HG02678 (cell line): ENCODE measurements around the gene CLN5.
"Not testable (repeated sequence)": the region's sequence is repeated elsewhere in the genome, so short reads cannot be mapped to it uniquely, and the experiment has no call there.

Source experiments
- ATAC-seq: cut with Tn5 transposase; IDR thresholded peaks from one replicate; pipeline ENCODE4 v1.9.1; 2021; ENCODE audit warnings: mild to moderate bottlenecking, moderate library complexity; ENCODE audit not compliant: unreplicated experiment

Gene CLN5

DNA sequence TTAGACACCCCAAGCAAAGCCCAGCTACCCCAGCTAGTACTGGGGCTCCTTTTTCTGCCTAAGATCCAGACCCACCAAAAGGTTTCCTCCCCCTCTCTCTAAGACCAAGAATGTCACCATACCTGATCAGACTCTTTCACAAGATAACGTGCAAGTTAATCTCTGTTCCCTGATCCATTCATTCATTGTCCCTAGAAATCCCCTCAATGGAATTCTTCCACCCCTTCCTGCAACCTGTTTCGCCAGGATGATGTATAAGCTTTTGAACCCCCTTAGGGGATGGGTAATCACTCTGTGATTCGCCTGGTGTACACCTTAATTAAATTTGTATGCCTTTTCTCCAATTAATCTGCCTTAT is 17.3 kb upstream of the CLN5 start:
- no peak for ATAC-seq

DNA sequence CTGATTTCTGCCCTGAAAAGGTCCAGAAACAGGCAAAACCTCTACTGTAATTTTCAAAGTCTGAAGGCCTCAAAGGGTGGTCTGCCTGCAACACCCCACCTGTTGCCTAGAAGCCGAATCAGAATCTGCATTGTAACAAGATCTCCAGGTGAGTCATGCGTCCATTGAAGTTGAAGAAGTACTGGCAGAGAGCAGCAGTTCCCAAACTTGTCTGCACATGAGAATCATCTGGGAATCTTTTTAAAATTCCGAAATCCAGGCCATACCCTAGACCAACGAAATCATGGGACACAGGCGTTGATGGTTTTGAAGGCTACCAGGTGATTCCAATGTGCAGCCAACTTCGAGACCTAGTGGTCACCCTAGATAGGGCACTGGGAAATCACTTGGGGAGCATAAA is 16.0 kb upstream of the CLN5 start:
- no peak for ATAC-seq

DNA sequence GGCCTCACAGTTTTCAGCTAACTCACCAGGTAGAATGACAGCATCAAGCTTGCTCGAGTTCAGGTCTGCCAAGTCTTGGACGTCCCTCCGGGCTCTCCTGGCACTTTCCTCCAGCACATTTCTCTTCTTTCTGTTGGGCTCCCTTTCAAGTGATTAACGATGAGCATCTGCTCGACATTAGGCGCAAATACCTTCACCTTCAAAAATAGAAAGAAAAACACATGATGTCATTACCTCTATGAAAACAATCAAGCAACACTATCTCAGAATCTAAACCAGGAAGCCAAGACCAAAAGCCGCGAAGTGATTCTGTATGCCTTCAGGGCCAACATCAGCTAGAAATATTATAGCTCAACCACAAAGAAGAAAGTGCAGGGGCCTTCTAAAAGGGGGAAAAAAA is 15.4 kb upstream of the CLN5 start:
- no peak for ATAC-seq

- ATAC-seq: no peak
These were observed 15.0 kb upstream of the CLN5 start for GRCh38 chr13:76976929-76977328.

DNA sequence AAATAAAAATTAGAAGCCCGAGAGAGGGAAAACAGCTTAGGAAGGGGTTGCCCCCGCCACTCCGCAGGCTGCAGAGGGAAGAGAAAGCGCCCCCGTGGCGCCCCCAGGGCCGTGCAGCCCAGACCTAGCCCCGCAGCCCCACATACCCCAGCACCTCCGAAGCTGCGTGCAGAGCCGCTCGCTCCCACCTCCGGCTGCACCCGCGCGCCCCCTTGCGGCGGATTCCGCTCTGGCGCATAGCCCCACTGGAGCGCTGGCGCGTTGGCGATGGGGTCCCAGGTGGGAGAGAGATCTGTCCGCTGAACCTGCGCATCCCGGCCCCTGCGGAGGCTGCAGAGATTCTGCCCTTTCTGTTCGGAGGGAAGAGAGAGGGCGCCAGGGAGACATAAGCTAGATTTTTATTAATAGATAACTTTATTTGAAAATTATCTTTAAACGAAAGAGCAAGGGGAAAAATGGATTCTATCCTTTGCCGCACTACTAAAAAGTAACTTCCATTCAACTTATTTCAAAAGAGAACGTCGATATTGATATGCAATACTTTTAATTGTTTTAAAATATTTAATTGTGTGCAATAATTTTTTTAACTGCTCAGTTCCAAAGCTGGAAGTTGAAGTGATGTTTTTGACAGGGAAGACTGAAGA is 11.7 kb upstream of the CLN5 start:
- ATAC-seq: peak; percentile 100

DNA sequence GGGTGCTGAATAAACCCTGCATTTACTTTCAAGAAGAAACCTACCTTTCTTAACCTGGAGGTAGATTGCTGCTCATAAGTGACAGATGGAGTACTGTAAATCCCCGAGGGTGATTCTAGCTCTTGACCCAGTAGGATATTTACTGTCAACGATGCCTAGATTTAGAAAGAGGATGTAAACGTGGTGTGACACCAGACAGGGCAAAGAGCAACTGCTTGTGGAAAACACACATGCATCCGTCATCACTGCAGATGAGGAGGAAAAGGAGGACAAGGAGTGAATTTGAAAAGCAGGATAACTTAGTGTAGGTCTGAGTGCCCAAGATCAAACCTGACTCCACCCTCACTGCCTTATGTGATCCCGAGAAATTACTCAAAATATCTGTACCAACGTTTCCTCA is 9.8 kb upstream of the CLN5 start:
- ATAC-seq: no peak

DNA sequence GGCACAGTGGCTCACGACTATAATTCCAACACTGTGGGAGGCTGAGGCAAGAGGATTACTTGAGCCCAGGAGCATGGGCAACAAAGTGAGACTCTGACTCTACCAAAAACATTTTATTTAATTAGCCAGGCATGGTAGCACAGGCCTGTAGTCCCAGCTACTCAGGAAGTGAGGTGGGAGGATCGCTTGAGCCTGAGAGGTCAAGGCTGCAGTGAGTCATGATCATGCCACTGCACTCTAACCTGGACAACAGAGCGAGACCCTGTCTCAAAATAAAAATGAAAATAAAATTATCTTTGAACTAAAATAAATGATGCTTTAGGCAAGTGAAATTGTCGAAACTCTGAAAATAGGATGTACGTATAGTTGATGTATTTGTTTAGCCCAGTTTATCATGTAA is 8.2 kb upstream of the CLN5 start:
- no peak for ATAC-seq

DNA sequence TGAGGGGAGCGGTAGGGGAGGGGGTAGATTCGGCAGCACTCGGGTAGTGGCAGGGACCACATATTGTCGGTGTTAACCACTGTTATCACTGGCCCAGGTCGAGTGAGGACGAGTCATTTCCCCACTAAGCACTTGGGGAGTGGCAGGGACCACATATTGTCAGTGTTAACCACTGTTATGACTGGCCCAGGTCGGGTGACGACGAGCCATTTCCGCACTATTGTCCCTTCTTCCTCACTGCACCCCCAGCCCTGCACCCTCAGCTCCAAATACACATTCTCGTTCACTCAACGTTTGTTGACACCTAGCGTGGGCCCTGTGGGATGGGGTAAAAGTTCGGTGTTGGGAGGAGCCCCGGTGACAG is 467 bp upstream of the CLN5 start:
- ATAC-seq: peak; percentile 45

- no peak for ATAC-seq
These were observed 694 bp downstream of the CLN5 start for GRCh38 chr13:76992548-76993001.

DNA sequence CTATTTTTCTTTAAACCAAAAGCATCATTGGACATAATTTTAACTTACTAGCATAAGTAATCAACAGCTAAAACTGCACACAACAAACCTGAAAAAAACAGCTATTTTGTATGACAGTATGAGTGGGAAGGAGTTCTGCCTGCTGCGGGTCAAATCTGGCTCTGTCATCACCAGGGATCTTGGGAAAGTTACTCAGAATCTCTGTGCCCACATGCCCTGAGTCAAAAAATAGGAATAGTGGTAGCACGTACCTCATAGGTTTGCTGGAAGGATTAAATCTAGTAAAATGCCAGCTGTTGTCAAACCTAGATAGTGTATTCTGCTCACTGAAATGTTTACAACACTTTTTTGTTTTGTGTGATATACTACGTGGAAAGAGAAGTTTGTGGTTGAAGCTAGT is 1.1 kb downstream of the CLN5 start:
- ATAC-seq: no peak

GRCh38 chr13:76993473-76993872 is 1.6 kb downstream of the CLN5 start:
- no peak for ATAC-seq

GRCh38 chr13:76994281-76994680 is 2.4 kb downstream of the CLN5 start:
- no peak for ATAC-seq

DNA sequence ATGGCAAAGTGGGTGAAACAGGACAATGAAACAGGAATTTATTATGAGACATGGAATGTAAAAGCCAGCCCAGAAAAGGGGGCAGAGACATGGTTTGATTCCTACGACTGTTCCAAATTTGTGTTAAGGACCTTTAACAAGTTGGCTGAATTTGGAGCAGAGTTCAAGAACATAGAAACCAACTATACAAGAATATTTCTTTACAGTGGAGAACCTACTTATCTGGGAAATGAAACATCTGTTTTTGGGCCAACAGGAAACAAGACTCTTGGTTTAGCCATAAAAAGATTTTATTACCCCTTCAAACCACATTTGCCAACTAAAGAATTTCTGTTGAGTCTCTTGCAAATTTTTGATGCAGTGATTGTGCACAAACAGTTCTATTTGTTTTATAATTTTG is 8.6 kb downstream of the CLN5 start:
- no peak for ATAC-seq

- ATAC-seq: no peak
These were observed 9.7 kb downstream of the CLN5 start for GRCh38 chr13:77001540-77001939.

DNA sequence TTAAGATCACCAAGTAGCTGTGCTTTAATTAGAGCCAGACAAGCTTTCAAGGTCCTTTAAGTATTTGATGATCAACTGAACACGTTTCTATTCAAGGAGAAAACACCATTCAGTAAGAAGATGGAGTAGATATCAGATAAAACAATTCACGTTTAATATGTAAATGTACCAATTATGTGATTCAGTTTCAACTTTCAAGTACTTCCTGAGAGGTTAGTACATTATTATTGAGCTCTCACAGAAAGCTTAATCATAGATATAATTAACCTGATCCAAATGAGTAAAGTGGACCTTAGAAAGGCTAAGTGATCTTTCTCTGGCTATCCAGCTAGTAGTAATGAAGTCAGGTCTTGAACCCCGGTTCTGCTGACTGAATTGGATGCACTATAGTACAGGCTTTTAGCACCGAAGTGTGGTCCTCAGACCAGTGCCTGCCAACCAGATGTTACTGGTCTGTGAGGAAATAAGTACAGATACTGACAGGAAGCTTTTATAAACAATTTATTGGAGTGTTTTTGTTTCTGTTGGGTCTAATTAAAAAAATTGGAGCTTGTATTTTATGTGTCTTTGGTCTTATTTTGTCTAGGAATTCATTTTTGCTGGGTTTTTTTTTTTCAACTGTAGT is 10.2 kb downstream of the CLN5 start:
- no peak for ATAC-seq

GRCh38 chr13:77002590-77003190 is 10.8 kb downstream of the CLN5 start:
- ATAC-seq: no peak

- not testable (repeated sequence) for ATAC-seq
These were observed 16.5 kb downstream of the CLN5 start for GRCh38 chr13:77008337-77008736.

DNA sequence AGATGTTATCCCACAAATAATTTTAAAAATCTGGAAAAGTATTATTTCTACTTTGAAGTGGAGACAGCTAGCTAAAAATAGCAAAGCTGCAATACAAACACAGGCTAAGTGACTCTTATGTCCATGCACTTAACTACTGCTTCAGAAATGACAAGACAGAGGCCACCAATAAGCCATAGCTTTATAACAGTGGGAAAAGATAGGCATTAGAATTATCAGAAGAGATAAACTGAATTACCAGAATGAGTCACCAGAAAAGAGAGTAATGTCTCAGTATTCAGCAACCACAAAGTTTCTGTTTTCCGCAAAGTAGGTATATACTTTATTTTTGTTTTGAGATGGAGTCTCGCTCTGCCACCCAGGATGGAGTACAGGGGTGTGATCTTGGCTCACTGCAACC is 17.1 kb downstream of the CLN5 start:
- ATAC-seq: no peak

- not testable (repeated sequence) for ATAC-seq
These were observed 17.8 kb downstream of the CLN5 start for GRCh38 chr13:77009719-77010118.

GRCh38 chr13:77013853-77014542 is 22.1 kb downstream of the CLN5 start:
- ATAC-seq: no peak

GRCh38 chr13:77014906-77015685 is 23.2 kb downstream of the CLN5 start:
- no peak for ATAC-seq
